ENCODE results near the gene MYD88.
A peak's percentile ranks its signal among the peaks of the same experiment; 100 is the strongest.
"Not testable (repeated sequence)": the region's sequence is repeated elsewhere in the genome, so short reads cannot be mapped to it uniquely, and the experiment has no call there.

The MYD88 gene

GRCh38 chr3:38133209-38133556 lies 5.3 kb upstream of the MYD88 start:
- H2BK5ac ChIP-seq (ENCODE audit: low read length): no peak overlapping the region
- H3K4me2 ChIP-seq (ENCODE audit: low read length): no peak overlapping the region
- no peak overlapping the region for H4K8ac ChIP-seq (ENCODE audit: low read depth, low read length)
- H3K36me3 ChIP-seq (ENCODE audit: control insufficient read depth, insufficient read depth, low read length): peaks cover 8% of the 10 kb centered on the region
- H3K27ac ChIP-seq (ENCODE audit: low read depth, low read length): no peak overlapping the region
- H3K9ac ChIP-seq (ENCODE audit: low read length): no peak overlapping the region
- peaks cover 7% of the 10 kb centered on the region for H3K79me2 ChIP-seq (ENCODE audit: control insufficient read depth, insufficient read depth, low read length)
- H2AK5ac ChIP-seq (ENCODE audit: low read length): no peak overlapping the region
- H3K18ac ChIP-seq (ENCODE audit: low read length): no peak overlapping the region
- H3K56ac ChIP-seq (ENCODE audit: low read length): no peak overlapping the region
- H3K4ac ChIP-seq (ENCODE audit: low read depth, low read length): no peak overlapping the region
- no CpG with 5 or more reads among the region's 3 CpGs for whole genome bisulfite sequencing (ENCODE audit: extremely low coverage, insufficient coverage, low lambda C conversion rate)
- no peak overlapping the region for H2BK120ac ChIP-seq (ENCODE audit: low read depth, low read length)
- H3K23ac ChIP-seq (ENCODE audit: low read length): no peak overlapping the region
- no peak overlapping the region for H3K4me3 ChIP-seq (ENCODE audit: low read length)
- H2BK15ac ChIP-seq (replicated peaks; ENCODE audit: low read depth): no peak overlapping the region
- H4K5ac ChIP-seq (ENCODE audit: low read length): no peak overlapping the region
- peaks cover 6% of the 10 kb centered on the region for H3K4me1 ChIP-seq (ENCODE audit: control insufficient read depth, low read depth, low read length)
- no peak for DNase-seq
- H3K79me1 ChIP-seq (ENCODE audit: low read length): peaks cover 10% of the 10 kb centered on the region
- H3K27me3 ChIP-seq (ENCODE audit: insufficient read depth, low read length, poor library complexity): no peaks in the 10 kb centered on the region

- Histone ChIP-seq H3K9ac (ENCODE audit: low read length) (no peak overlapping the region), H2BK15ac (replicated peaks; ENCODE audit: low read depth) (no peak overlapping the region), H3K4me1 (ENCODE audit: control insufficient read depth, low read depth, low read length) (peaks cover 6% of the 10 kb centered on the region), H3K79me1 (ENCODE audit: low read length) (peaks cover 10% of the 10 kb centered on the region), H3K27ac (ENCODE audit: low read depth, low read length) (no peak overlapping the region), H3K4me3 (ENCODE audit: low read length) (no peak overlapping the region), H2AK5ac (ENCODE audit: low read length) (no peak overlapping the region), H3K27me3 (ENCODE audit: insufficient read depth, low read length, poor library complexity) (no peaks in the 10 kb centered on the region), H3K56ac (ENCODE audit: low read length) (peak overlapping the region; percentile 44), H3K18ac (ENCODE audit: low read length) (no peak overlapping the region), H2BK120ac (ENCODE audit: low read depth, low read length) (no peak overlapping the region), H3K4me2 (ENCODE audit: low read length) (no peak overlapping the region), H4K8ac (ENCODE audit: low read depth, low read length) (no peak overlapping the region), H3K4ac (ENCODE audit: low read depth, low read length) (no peak overlapping the region), H4K5ac (ENCODE audit: low read length) (no peak overlapping the region), H3K79me2 (ENCODE audit: control insufficient read depth, insufficient read depth, low read length) (peaks cover 7% of the 10 kb centered on the region), H3K36me3 (ENCODE audit: control insufficient read depth, insufficient read depth, low read length) (peaks cover 8% of the 10 kb centered on the region), H3K23ac (ENCODE audit: low read length) (no peak overlapping the region), H2BK5ac (ENCODE audit: low read length) (no peak overlapping the region)
- DNase-seq: peak; percentile 60
- WGBS (ENCODE audit: extremely low coverage, insufficient coverage, low lambda C conversion rate): no CpG with 5 or more reads among the region's 10 CpGs
Measured at GRCh38 chr3:38133557-38134405, 4.7 kb upstream of the MYD88 start.

- not testable (repeated sequence) for H2AK5ac ChIP-seq (ENCODE audit: low read length); H4K8ac ChIP-seq (ENCODE audit: low read depth, low read length); H3K4me2 ChIP-seq (ENCODE audit: low read length); H3K4ac ChIP-seq (ENCODE audit: low read depth, low read length); H3K36me3 ChIP-seq (ENCODE audit: control insufficient read depth, insufficient read depth, low read length); DNase-seq; H3K18ac ChIP-seq (ENCODE audit: low read length); H3K79me1 ChIP-seq (ENCODE audit: low read length); H3K4me1 ChIP-seq (ENCODE audit: control insufficient read depth, low read depth, low read length); H2BK15ac ChIP-seq (replicated peaks; ENCODE audit: low read depth); H3K27ac ChIP-seq (ENCODE audit: low read depth, low read length); H4K5ac ChIP-seq (ENCODE audit: low read length); H3K27me3 ChIP-seq (ENCODE audit: insufficient read depth, low read length, poor library complexity); H2BK120ac ChIP-seq (ENCODE audit: low read depth, low read length); H2BK5ac ChIP-seq (ENCODE audit: low read length); H3K4me3 ChIP-seq (ENCODE audit: low read length); H3K9ac ChIP-seq (ENCODE audit: low read length); H3K23ac ChIP-seq (ENCODE audit: low read length); H3K56ac ChIP-seq (ENCODE audit: low read length); H3K79me2 ChIP-seq (ENCODE audit: control insufficient read depth, insufficient read depth, low read length)
- WGBS (ENCODE audit: extremely low coverage, insufficient coverage, low lambda C conversion rate): no CpG with 5 or more reads among the region's 10 CpGs
Measured at GRCh38 chr3:38134517-38135143, 3.8 kb upstream of the MYD88 start.

GRCh38 chr3:38135621-38136277 lies 2.7 kb upstream of the MYD88 start:
- Histone ChIP-seq H3K9ac (ENCODE audit: low read length) (peak overlapping the region; percentile 95), H3K56ac (ENCODE audit: low read length) (peak overlapping the region; percentile 97), H3K4me3 (ENCODE audit: low read length) (peak overlapping the region; percentile 90), H3K4me2 (ENCODE audit: low read length) (peak overlapping the region; percentile 83)
- H4K5ac ChIP-seq (ENCODE audit: low read length); H2BK120ac ChIP-seq (ENCODE audit: low read depth, low read length); H3K18ac ChIP-seq (ENCODE audit: low read length); H4K8ac ChIP-seq (ENCODE audit: low read depth, low read length); H2BK15ac ChIP-seq (replicated peaks; ENCODE audit: low read depth); H2AK5ac ChIP-seq (ENCODE audit: low read length); H2BK5ac ChIP-seq (ENCODE audit: low read length); DNase-seq; H3K4me1 ChIP-seq (ENCODE audit: control insufficient read depth, low read depth, low read length); H3K27ac ChIP-seq (ENCODE audit: low read depth, low read length); H3K36me3 ChIP-seq (ENCODE audit: control insufficient read depth, insufficient read depth, low read length); H3K23ac ChIP-seq (ENCODE audit: low read length); H3K4ac ChIP-seq (ENCODE audit: low read depth, low read length); H3K27me3 ChIP-seq (ENCODE audit: insufficient read depth, low read length, poor library complexity); H3K79me1 ChIP-seq (ENCODE audit: low read length); H3K79me2 ChIP-seq (ENCODE audit: control insufficient read depth, insufficient read depth, low read length): not testable (repeated sequence)
- no CpG with 5 or more reads among the region's 10 CpGs for WGBS (ENCODE audit: extremely low coverage, insufficient coverage, low lambda C conversion rate)

- peaks cover 2% of the 10 kb centered on the region for H3K36me3 ChIP-seq (ENCODE audit: control insufficient read depth, insufficient read depth, low read length)
- peak overlapping the region; percentile 90 for H3K4me3 ChIP-seq (ENCODE audit: low read length)
- H2AK5ac ChIP-seq (ENCODE audit: low read length): no peak overlapping the region
- peak; percentile 54 for DNase-seq
- no peak overlapping the region for H2BK120ac ChIP-seq (ENCODE audit: low read depth, low read length)
- H3K9ac ChIP-seq (ENCODE audit: low read length): peak overlapping the region; percentile 95
- H3K4me1 ChIP-seq (ENCODE audit: control insufficient read depth, low read depth, low read length): peaks cover 8% of the 10 kb centered on the region
- H3K23ac ChIP-seq (ENCODE audit: low read length): peak overlapping the region; percentile 36
- H2BK5ac ChIP-seq (ENCODE audit: low read length): no peak overlapping the region
- peak overlapping the region; percentile 36 for H3K27ac ChIP-seq (ENCODE audit: low read depth, low read length)
- no CpG with 5 or more reads among the region's 20 CpGs for WGBS (ENCODE audit: extremely low coverage, insufficient coverage, low lambda C conversion rate)
- no peak overlapping the region for H4K5ac ChIP-seq (ENCODE audit: low read length)
- peak overlapping the region; percentile 97 for H3K56ac ChIP-seq (ENCODE audit: low read length)
- H3K79me1 ChIP-seq (ENCODE audit: low read length): peaks cover 10% of the 10 kb centered on the region
- H3K4me2 ChIP-seq (ENCODE audit: low read length): peak overlapping the region; percentile 83
- H4K8ac ChIP-seq (ENCODE audit: low read depth, low read length): no peak overlapping the region
- peak overlapping the region; percentile 38 for H3K4ac ChIP-seq (ENCODE audit: low read depth, low read length)
- no peak overlapping the region for H2BK15ac ChIP-seq (replicated peaks; ENCODE audit: low read depth)
- H3K18ac ChIP-seq (ENCODE audit: low read length): peak overlapping the region; percentile 70
- H3K79me2 ChIP-seq (ENCODE audit: control insufficient read depth, insufficient read depth, low read length): peaks cover 7% of the 10 kb centered on the region
- H3K27me3 ChIP-seq (ENCODE audit: insufficient read depth, low read length, poor library complexity): no peaks in the 10 kb centered on the region
Measured at GRCh38 chr3:38136393-38136776, 2.1 kb upstream of the MYD88 start.

All from mesendoderm (in vitro differentiated cells).